Gastrocnemius medialis (tissue), 4 donors: ENCODE results near the gene PLXNB1.

Source experiments
- POLR2A ChIP-seq, 2 donors: fragments of 450-650 bp; IDR thresholded peaks; one replicate each; pipeline ENCODE4 v1.6.1; 2017; ENCODE audit warnings: antibody characterized with exemption in 2 of 2, mild to moderate bottlenecking in 2 of 2, moderate library complexity in 2 of 2
- TF ChIP-seq, protein P1 (sequence below), 5 experiments: fragments of 450-650 bp in 3 of 5; fragments of 200-600 bp in 2 of 5; sonication (generic) in 2 of 5; IDR thresholded peaks in 4 of 5; conservative IDR thresholded peaks in 1 of 5; 1 replicate in 4 of 5; 2 replicates in 1 of 5; pipeline ENCODE4 v1.5.1; 2016 to 2019; ENCODE audit warnings: antibody characterized with exemption in 5 of 5, mild to moderate bottlenecking in 3 of 5, moderate library complexity in 3 of 5

DNA sequence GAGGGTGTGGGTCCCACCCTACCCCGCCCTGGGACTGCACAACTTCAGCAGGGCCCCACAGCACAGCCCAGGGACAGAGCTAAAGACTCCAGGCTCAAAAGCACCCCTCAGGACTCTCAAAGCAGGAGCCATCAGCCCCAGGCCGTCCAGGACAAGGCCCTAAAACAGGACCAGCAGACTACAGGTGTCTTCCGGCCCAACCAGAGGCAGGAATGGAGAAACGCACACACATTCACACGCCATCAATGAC is 42.7 kb upstream of the PLXNB1 start:
- TF ChIP-seq, protein P1, sequence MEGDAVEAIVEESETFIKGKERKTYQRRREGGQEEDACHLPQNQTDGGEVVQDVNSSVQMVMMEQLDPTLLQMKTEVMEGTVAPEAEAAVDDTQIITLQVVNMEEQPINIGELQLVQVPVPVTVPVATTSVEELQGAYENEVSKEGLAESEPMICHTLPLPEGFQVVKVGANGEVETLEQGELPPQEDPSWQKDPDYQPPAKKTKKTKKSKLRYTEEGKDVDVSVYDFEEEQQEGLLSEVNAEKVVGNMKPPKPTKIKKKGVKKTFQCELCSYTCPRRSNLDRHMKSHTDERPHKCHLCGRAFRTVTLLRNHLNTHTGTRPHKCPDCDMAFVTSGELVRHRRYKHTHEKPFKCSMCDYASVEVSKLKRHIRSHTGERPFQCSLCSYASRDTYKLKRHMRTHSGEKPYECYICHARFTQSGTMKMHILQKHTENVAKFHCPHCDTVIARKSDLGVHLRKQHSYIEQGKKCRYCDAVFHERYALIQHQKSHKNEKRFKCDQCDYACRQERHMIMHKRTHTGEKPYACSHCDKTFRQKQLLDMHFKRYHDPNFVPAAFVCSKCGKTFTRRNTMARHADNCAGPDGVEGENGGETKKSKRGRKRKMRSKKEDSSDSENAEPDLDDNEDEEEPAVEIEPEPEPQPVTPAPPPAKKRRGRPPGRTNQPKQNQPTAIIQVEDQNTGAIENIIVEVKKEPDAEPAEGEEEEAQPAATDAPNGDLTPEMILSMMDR (IDR thresholded peaks at IDR 0.05 in 4 of 5, conservative IDR thresholded peaks at IDR 0.05 in 1 of 5) = no peak
- TF ChIP-seq POLR2A (IDR thresholded peaks at IDR 0.05) = no peak
